ENCODE data around the gene PLEKHA3.

- TF ChIP-seq CTCF (IDR thresholded peaks at IDR 0.05) (no peak), POLR2A (IDR thresholded peaks at IDR 0.05) (no peak), POLR2AphosphoS5 (IDR thresholded peaks at IDR 0.05) (no peak)
These were observed 26.3 kb downstream of the PLEKHA3 start for GRCh38 chr2:178506524-178506923.
